WI38 (cell line): ENCODE results near the gene RAB27B.

Experiments
- H3K4me3 ChIP-seq: 2 replicates; pipeline ENCODE4 v1.5.1; 2011; ENCODE audit warnings: low read depth, mild to moderate bottlenecking, control low read depth, low read length
- CTCF ChIP-seq: IDR thresholded peaks from 2 replicates; pipeline ENCODE4 v1.5.1; 2012; ENCODE audit warnings: low read depth, mild to moderate bottlenecking, control low read depth, low read length

Gene RAB27B

GRCh38 chr18:54906331-54907185 is 78.3 kb downstream of the RAB27B start:
- H3K4me3 ChIP-seq, result no peak overlapping the region
- no peak for TF ChIP-seq CTCF

GRCh38 chr18:54909538-54909937 is 81.3 kb downstream of the RAB27B start:
- no peak for TF ChIP-seq CTCF
- H3K4me3 ChIP-seq, result no peak overlapping the region

GRCh38 chr18:54910161-54910919 is 82.1 kb downstream of the RAB27B start:
- no peak overlapping the region for H3K4me3 ChIP-seq
- TF ChIP-seq CTCF, result no peak

GRCh38 chr18:54911551-54911950 is 83.3 kb downstream of the RAB27B start:
- H3K4me3 ChIP-seq, result no peak overlapping the region
- no peak for TF ChIP-seq CTCF

- no peak overlapping the region for H3K4me3 ChIP-seq
- no peak for TF ChIP-seq CTCF
Observed at GRCh38 chr18:54914816-54915215, 86.5 kb downstream of the RAB27B start.

- TF ChIP-seq CTCF, result no peak
- H3K4me3 ChIP-seq, result no peak overlapping the region
Observed at GRCh38 chr18:54916507-54916906, 88.2 kb downstream of the RAB27B start.

- TF ChIP-seq CTCF, result no peak
- no peak overlapping the region for H3K4me3 ChIP-seq
Observed at GRCh38 chr18:54918060-54918459, 89.8 kb downstream of the RAB27B start.
